Psoas muscle (tissue), 8 donors: ENCODE measurements around the gene ETV5. TPM values are rescaled to one million over a fixed set of nuclear protein-coding genes. Genes with fewer than 3 reads are reported as not detected.

Source experiments
- ATAC-seq, 4 donors: fragments of 200-7000 bp; cut with Tn5 transposase; one replicate each; pipeline ENCODE4 v1.9.1; 2020; ENCODE audit warnings: moderate library complexity in 3 of 4, mild to moderate bottlenecking in 2 of 4
- DNase-seq, 2 donors: peaks; one replicate each; pipeline ENCODE4 v3.0.0-alpha.2; 2020
- H3K27ac ChIP-seq: fragments of 200-600 bp; one replicate; pipeline ENCODE4 v1.8.0; 2022
- H3K27me3 ChIP-seq, 3 donors: fragments of 200-600 bp in 1 of 3; one replicate each; pipeline versions ENCODE4 v1.6.1 to v1.8.0; 2013 to 2022; ENCODE audit warnings: low read length in 2 of 3, mild to moderate bottlenecking in 2 of 3, moderate library complexity in 1 of 3; ENCODE audit not compliant: insufficient read depth in 3 of 3
- H3K36me3 ChIP-seq, 2 donors: fragments of 200-600 bp in 1 of 2; one replicate each; pipeline versions ENCODE4 v1.6.1 to v1.8.0; 2013 to 2022; ENCODE audit warnings: low read depth in 1 of 2, mild to moderate bottlenecking in 1 of 2, moderate library complexity in 1 of 2; ENCODE audit not compliant: insufficient read depth in 1 of 2
- H3K4me1 ChIP-seq: fragments of 200-600 bp; one replicate; pipeline ENCODE4 v1.8.0; 2022
- H3K4me3 ChIP-seq: fragments of 200-600 bp; one replicate; pipeline ENCODE4 v1.8.0; 2022; ENCODE audit warnings: mild to moderate bottlenecking
- H3K9me3 ChIP-seq: fragments of 200-600 bp; one replicate; pipeline ENCODE4 v1.8.0; 2022
- CTCF ChIP-seq: fragments of 200-600 bp; IDR thresholded peaks from one replicate; pipeline ENCODE4 v1.8.0; 2022; ENCODE audit warnings: antibody characterized with exemption
- WGBS, 3 donors: extraction: QIAGEN DNeasy Blood & Tissue Kit; methylation state at CpG; one replicate each; pipeline versions ENCODE4 v1.1.6 to v1.1.7; 2013; 5-methylcytosine and 5-hydroxymethylcytosine counted together
- intact Hi-C, 2 donors: fragments of 100-400 bp; cut with DNase I; formaldehyde crosslinking; loops; one replicate each; pipeline versions ENCODE4 v1.11.0 to v1.14.2; 2022
- polyA plus RNA-seq, 3 donors: library from polyadenylated mRNA; stranded (reverse); fragments of 200-250 nt; gene quantifications; one replicate each; pipeline ENCODE4 v1.2.3, GENCODE V29; 2013
- total RNA-seq, 4 donors: library from RNA; stranded (reverse); fragmentation: NEBNext Ultra II Directional in 2 of 4; extraction: Animal tissue kit (Norgen Biotek cat#: 25700) in 2 of 4; gene quantifications; one replicate each; pipeline versions ENCODE4 v1.2.1 to v1.2.4, GENCODE V29; 2021 to 2023
- donor health status: healthy with polysubstance abuse.
- donor health status: DM: no; HTN: no; CAD: no; lungs with moderate emphysema.
- donor health status: Bipolar disorder and iron deficiency.
- donor health status: healthy.
- donor health status: DM: yes; HTN: yes; CAD: no.
- donor health status: DM: no; HTN: no; CAD: no.
- donor health status: DM: no; HTN: no; CAD: no.
- donor health status: DM: yes; HTN: yes; CAD: no.

ETV5 gene
- total and polyA plus RNA-seq, 7 donors, result 7.2 to 47.1 (median 8.0) TPM

GRCh38 chr3:186151077-186151971 is 42.4 kb upstream of the ETV5 start:
- no peak for TF ChIP-seq CTCF
- H3K4me3 ChIP-seq, result no peak overlapping the region
- no peaks in the 10 kb centered on the region for H3K27me3 ChIP-seq
- no peaks in the 10 kb centered on the region for H3K4me1 ChIP-seq
- ATAC-seq, result no peak
- DNase-seq, result no peak
- peaks cover 0 to 5% of the 10 kb centered on the region in 2 donors for H3K36me3 ChIP-seq
- 85 to 86% (median 86%) methylated on average over 7 of the region's 7 CpGs for WGBS, 3 donors
- no peaks in the 10 kb centered on the region for H3K9me3 ChIP-seq
- intact Hi-C loops, result no loop called here
- H3K27ac ChIP-seq, result no peak overlapping the region

DNA sequence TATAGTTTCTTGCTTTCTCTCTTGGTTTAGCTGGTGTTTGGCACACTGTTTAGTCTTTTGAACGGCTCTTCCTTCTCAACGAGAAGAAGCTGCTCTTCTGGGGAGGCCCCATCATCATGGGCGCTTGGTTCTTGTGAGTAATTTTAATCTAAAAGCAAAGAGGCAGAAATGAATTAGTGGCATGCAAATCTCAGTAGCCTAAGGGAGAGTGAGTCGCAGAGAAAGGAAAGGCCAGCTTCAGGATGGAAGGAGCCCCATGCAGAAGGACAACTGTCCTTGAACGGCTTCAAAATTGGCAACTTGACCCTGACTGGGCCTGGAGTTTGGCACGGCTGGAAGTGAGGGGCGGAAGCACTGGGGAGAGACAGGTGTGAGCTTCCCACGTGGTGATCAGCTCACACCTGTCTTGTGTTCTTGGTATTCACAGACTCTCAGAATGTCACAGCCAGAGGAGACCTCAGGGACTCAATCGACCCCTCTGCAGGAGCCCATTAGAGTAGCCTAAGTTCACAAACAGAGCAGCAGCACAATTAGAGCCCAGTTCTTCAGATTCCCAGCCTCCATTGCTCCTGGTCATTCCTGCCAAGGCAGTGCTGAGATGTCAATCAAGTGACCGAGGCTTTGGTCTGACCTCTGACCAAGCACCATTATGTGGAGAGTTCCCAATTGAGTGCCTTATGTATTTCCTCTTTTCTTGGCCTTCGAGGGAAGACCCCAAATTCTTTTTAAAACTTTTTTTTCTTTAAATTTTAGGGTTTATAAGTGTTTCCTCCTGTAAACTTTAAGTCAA is 41.3 kb upstream of the ETV5 start:
- no peak for ATAC-seq
- H3K4me1 ChIP-seq, result no peaks in the 10 kb centered on the region
- no peak overlapping the region for H3K4me3 ChIP-seq
- H3K27ac ChIP-seq, result no peak overlapping the region
- H3K9me3 ChIP-seq, result no peaks in the 10 kb centered on the region
- no peak for TF ChIP-seq CTCF
- intact Hi-C loops, result no loop called here
- H3K27me3 ChIP-seq, result no peaks in the 10 kb centered on the region
- 58 to 63% (median 58%) methylated on average over 11 of the region's 11 CpGs for WGBS, 3 donors
- no peak for DNase-seq
- H3K36me3 ChIP-seq, result peaks cover 0 to 5% of the 10 kb centered on the region in 2 donors

DNA sequence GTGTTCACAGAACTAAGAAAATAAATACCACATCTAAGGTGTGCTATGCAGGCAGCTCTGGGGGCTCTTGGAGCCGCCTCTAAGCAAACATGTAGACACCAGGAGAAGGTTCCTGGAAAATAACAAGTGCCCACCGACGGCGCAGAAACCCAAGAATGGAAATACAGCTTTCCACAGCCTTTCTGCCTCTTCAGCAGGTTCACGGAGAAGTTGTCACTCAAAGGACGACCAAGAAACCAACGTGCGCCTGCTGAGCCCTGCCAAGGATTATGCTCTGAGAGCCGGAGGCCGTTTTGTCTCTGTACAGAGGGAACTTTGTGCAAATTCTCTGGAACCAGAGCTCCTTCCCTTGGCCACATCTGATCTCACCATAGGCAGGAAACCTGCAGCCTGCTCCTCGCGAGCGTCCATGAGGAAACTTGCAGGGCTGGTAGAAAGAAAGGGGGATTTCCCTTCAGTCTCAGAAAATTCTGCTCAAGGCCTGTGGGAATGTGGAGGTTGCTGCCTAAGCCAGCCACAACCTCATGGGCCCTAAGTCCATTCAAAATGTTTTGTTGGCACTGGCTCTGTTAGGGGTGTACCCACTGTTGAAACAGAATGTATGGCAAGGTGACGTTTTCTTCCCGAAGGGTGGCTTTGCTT is 40.6 kb upstream of the ETV5 start:
- intact Hi-C loops, result no loop called here
- no peaks in the 10 kb centered on the region for H3K27me3 ChIP-seq
- H3K27ac ChIP-seq, result no peak overlapping the region
- no peak for TF ChIP-seq CTCF
- H3K9me3 ChIP-seq, result no peaks in the 10 kb centered on the region
- no peak overlapping the region for H3K4me3 ChIP-seq
- H3K4me1 ChIP-seq, result no peaks in the 10 kb centered on the region
- no peak for DNase-seq
- peaks cover 0 to 5% of the 10 kb centered on the region in 2 donors for H3K36me3 ChIP-seq
- no peak for ATAC-seq
- 82 to 87% (median 86%) methylated on average over 15 of the region's 15 CpGs for WGBS, 3 donors

DNA sequence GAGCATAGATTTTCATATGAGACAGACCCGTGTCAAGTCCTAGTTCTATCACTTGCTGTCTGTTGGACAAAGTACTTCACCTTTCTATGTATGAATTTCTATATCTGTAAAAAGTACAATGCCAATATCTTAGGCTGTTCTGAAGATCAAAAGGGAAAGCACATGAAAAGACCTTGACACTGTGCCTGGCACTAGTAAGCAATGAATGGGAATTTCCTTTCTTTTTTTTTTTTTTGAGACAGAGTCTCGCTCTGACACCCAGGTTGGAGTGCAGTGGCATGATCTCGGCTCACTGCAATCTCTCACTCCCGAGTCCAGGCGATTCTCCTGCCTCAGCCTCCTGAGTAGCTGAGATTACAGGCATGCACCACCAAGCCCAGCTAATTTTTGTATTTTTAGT is 35.4 kb upstream of the ETV5 start:
- WGBS, 3 donors, result 90 to 95% (median 94%) methylated on average over 5 of the region's 5 CpGs
- no peaks in the 10 kb centered on the region for H3K4me1 ChIP-seq
- H3K36me3 ChIP-seq, result peaks cover 0 to under 1% of the 10 kb centered on the region in 2 donors
- no peak overlapping the region for H3K27ac ChIP-seq
- no peaks in the 10 kb centered on the region for H3K27me3 ChIP-seq
- ATAC-seq (no peak), DNase-seq (no peak)
- no peaks in the 10 kb centered on the region for H3K9me3 ChIP-seq
- H3K4me3 ChIP-seq, result no peak overlapping the region
- intact Hi-C loops, result no loop called here
- TF ChIP-seq CTCF, result no peak
